ENCODE measurements around the gene ATP5F1D.

ATP5F1D gene

GRCh38 chr19:1238369-1239303 is 2.9 kb upstream of the ATP5F1D start:
- TF ChIP-seq CTCF (IDR thresholded peaks at IDR 0.05; ENCODE audit: low read depth, low read length), result no peak
- H3K36me3 ChIP-seq, result peaks cover 16% of the 10 kb centered on the region
- H3K27me3 ChIP-seq (ENCODE audit: insufficient read depth, low read depth, severe bottlenecking), result no peaks in the 10 kb centered on the region
- no peak overlapping the region for H3K27ac ChIP-seq
- H3K9me3 ChIP-seq (ENCODE audit: severe bottlenecking), result no peaks in the 10 kb centered on the region
- H3K4me3 ChIP-seq (ENCODE audit: low read depth, low read length), result peak overlapping the region; percentile 38
- DNase-seq, result no peak

- no peak for DNase-seq
- Histone ChIP-seq H3K36me3 (peaks cover 20% of the 10 kb centered on the region), H3K9me3 (ENCODE audit: severe bottlenecking) (no peaks in the 10 kb centered on the region), H3K27ac (no peak overlapping the region; the same call in 1 of the 2 replicates), H3K27me3 (ENCODE audit: insufficient read depth, low read depth, severe bottlenecking) (no peaks in the 10 kb centered on the region), H3K4me3 (ENCODE audit: low read depth, low read length) (peak overlapping the region; percentile 55)
- no peak for TF ChIP-seq CTCF (IDR thresholded peaks at IDR 0.05; ENCODE audit: low read depth, low read length)
Measured at GRCh38 chr19:1239420-1239795, 2.1 kb upstream of the ATP5F1D start.

GRCh38 chr19:1239796-1240737 is 1.5 kb upstream of the ATP5F1D start:
- DNase-seq, result peak; percentile 91
- H3K36me3 ChIP-seq, result peaks cover 20% of the 10 kb centered on the region
- no peaks in the 10 kb centered on the region for H3K27me3 ChIP-seq (ENCODE audit: insufficient read depth, low read depth, severe bottlenecking)
- H3K4me3 ChIP-seq (ENCODE audit: low read depth, low read length), result peak overlapping the region; percentile 55
- no peaks in the 10 kb centered on the region for H3K9me3 ChIP-seq (ENCODE audit: severe bottlenecking)
- H3K27ac ChIP-seq, result peak overlapping the region; percentile 78
- peak; percentile 92 for TF ChIP-seq CTCF (IDR thresholded peaks at IDR 0.05; ENCODE audit: low read depth, low read length)

- DNase-seq, result peak; percentile 60
- TF ChIP-seq CTCF (IDR thresholded peaks at IDR 0.05; ENCODE audit: low read depth, low read length), result no peak
- peak overlapping the region; percentile 51 for H3K4me3 ChIP-seq (ENCODE audit: low read depth, low read length)
- no peaks in the 10 kb centered on the region for H3K9me3 ChIP-seq (ENCODE audit: severe bottlenecking)
- peak overlapping the region; percentile 78 for H3K27ac ChIP-seq
- peaks cover 13% of the 10 kb centered on the region for H3K36me3 ChIP-seq
- no peaks in the 10 kb centered on the region for H3K27me3 ChIP-seq (ENCODE audit: insufficient read depth, low read depth, severe bottlenecking)
Measured at GRCh38 chr19:1240925-1241324, 626 bp upstream of the ATP5F1D start.

GRCh38 chr19:1243768-1244692 is 2.5 kb downstream of the ATP5F1D start:
- peaks cover 13% of the 10 kb centered on the region for H3K36me3 ChIP-seq
- peak overlapping the region; percentile 66 for H3K27ac ChIP-seq
- peak; percentile 99 for TF ChIP-seq CTCF (IDR thresholded peaks at IDR 0.05; ENCODE audit: low read depth, low read length)
- no peak overlapping the region for H3K4me3 ChIP-seq (ENCODE audit: low read depth, low read length)
- DNase-seq, result peak; percentile 84
- no peaks in the 10 kb centered on the region for H3K27me3 ChIP-seq (ENCODE audit: insufficient read depth, low read depth, severe bottlenecking)
- H3K9me3 ChIP-seq (ENCODE audit: severe bottlenecking), result no peaks in the 10 kb centered on the region

Measured in WERI-Rb-1 (cell line).